Jurkat, Clone E6-1 (cell line): ENCODE data around the gene NR5A2. TPM values are rescaled to one million over a fixed set of nuclear protein-coding genes. Genes with fewer than 3 reads are reported as not detected.

Source experiments
- DNase-seq: peaks from one replicate; pipeline ENCODE4 v3.0.0-alpha.2; 2011; ENCODE audit warnings: low read depth, low spot score
- H3K4me3 ChIP-seq: 2 replicates; pipeline ENCODE4 v1.5.1; 2011; ENCODE audit warnings: mild to moderate bottlenecking, low read length, control low read depth, moderate library complexity
- polyA plus RNA-seq: library from polyadenylated mRNA; unstranded; fragments of >200 nt; gene quantifications from one replicate; pipeline ENCODE4 v1.2.1, GENCODE V29; 2012; ENCODE audit warnings: missing spikeins; ENCODE audit not compliant: insufficient read length, insufficient read depth

NR5A2 gene
- polyA plus RNA-seq = not detected

DNA sequence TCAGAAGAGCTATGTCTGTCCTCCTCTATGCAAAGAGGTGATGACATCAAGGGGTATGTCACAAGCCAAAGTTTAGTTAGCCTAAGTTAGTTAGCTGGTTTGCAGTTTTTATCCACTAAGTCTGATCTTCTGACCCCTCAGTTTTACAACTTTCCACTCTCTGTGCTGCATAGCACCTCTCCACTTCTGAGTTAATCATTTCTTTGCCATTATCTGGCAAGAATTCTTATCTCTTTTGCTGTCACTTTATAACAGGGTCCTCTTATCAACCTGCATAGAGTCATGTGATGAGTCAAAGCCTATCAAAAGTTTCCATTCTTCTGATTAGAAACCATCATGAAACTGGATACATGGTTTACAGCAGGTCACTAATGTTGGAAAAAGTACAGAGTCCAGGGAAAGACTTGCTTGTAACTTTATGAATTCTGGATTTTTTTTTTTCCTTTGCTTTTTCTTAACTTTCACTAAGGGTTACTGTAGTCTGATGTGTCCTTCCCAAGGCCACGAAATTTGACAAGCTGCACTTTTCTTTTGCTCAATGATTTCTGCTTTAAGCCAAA, at the start of gene NR5A2:
Gene NR5A2, plus strand, starts transcription at position 447 of the 560 bp plus-strand sequence. CDS start 138 bp downstream, outside the sequence.
- no peak for DNase-seq
- H3K4me3 ChIP-seq = no peak within 1 kb of the TSS

DNA sequence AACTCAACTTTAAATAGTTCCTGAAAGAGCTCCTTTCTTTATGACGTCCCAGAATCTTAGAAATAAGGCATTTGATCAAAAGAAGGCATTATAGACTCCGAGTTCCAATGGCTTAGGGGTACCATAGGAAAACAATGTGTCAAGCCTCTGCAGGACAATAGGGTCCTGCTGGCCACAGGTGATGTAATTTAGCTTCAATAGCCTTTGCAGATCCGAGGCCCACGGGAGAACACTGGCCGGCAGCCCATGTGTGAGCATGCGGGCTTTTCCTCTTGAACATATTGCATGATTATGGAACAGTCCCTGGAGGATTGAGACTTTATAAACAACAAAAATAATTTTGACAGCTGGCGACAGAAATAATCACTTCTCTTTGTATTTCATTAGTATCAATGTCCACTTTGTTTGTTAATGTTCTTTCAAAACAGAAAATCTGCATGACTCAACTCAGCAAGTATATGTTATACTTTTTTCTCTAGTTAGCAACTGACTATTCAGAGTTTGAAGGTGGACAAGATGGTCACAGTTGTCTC, 49.0 kb upstream of the NR5A2 start:
- no peak overlapping the region for H3K4me3 ChIP-seq
- no peak for DNase-seq

DNA sequence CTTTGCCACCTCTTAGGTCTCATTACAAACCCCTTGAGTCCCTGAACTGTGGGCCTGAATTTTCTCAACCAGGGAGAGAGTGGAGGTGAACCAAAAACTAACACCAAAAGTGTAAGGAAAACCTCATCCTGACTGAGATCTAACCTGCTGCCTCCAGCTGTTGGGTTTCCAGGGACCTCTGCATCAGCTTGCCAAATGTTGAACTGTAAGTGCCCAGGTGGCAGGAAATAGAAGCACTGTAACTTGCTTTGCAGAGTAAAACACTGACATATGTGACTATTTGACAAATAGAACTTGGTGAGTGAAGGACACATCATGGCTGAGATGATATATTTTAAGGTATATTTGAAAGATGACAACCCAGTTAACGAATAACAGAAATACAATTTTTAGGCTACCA, 48.4 kb upstream of the NR5A2 start:
- no peak for DNase-seq
- no peak overlapping the region for H3K4me3 ChIP-seq

DNA sequence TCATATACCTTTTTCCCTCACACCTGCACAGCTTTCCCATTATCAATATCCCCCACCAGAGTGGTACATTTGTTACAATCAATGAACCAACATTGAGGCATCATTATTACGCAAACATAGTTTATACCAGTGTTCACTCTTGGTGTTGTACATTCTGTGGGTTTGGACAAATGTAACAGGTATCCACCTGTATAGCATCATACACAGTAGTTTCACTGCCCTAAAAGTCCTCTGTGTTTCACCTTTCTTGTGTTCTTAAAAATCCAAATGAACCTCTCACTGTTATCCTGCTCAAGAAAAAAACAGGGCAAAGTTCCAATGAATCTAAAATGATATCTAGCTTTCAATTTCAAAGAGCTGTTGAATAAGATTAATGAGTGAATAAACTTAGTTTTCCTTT, 45.9 kb upstream of the NR5A2 start:
- DNase-seq = no peak
- no peak overlapping the region for H3K4me3 ChIP-seq

DNA sequence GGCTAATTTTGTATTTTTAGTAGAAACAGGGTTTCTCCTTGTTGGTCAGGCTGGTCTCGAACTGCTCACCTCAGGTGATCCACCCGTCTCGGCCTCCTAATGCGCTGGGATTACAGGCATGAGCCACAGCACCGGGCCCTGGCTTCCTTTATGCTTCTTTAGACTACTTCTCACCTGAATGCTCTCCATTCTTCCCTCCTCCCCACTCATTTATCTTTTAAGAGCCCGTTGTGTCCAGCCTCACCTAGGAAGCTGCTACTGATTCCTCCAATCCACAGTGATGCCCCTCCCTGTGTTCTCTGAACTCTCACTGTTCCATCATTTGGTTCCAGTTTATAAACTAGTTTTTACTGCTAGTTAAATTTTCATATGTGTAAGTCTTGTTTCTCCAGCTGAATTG, 44.9 kb upstream of the NR5A2 start:
- H3K4me3 ChIP-seq = no peak overlapping the region
- no peak for DNase-seq

DNA sequence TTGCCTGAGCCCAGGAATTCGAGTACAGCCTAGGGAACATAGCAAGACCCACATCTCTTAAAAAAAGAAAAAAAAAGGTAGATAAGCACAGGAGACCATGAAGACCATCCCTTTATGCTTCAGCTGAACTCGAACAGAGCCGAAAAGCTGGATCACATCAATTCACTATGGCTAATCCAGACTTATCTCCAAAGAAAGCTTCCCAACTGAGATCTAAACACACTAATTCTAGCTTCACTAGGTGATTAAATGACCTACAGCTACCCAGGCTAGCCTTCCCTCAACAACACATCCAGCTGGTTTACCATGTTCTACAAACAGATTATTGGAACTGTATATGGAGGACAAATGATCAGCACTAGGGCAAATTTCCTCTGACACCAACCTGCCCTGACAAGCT, 44.0 kb upstream of the NR5A2 start:
- no peak overlapping the region for H3K4me3 ChIP-seq
- no peak for DNase-seq

DNA sequence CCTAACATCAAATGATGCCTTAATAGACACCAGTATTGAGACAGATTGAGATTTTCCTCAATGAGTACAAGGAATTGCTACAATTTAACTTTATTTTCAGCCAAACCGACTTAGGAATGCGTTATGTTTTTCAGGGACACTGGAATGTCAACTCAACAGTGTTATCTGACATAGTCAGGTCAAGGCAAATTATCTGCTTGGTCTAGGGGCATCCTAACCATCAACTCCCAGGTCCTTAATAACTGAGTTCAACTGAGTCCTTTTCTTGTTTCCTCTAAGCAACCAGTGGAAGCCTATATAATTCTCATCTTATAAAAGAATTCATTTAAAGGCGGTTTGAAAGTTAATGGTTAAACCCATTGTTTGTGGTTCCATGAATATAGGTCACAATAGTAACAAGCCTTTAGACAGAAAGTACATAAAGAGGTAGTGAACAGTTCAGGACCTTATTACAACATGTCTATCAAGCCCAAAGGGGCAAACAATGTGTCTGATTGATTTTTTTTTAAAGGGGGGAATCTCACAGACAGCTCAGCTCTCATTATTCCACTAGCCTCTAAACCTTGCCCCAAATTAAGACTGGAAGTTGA, 32.3 kb upstream of the NR5A2 start:
- no peak overlapping the region for H3K4me3 ChIP-seq
- DNase-seq = no peak

DNA sequence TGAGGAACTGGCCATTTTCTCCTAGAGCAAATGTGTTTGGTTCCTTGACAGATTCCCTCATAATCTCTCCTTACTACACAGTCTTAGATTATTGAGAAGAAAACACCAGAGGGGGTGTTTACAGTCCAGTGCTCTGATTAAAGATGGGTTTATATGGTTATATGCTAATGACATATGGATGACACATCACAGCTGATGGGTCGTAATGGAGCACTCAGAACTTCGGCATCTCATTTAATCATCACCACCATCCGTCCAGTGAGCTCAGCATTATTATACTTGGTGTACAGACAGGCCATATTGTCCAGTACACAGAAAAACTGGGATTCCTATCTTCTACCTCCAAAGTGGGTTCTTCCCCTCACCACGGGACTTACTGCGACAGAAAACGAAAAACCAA, 22.3 kb upstream of the NR5A2 start:
- DNase-seq = no peak
- no peak overlapping the region for H3K4me3 ChIP-seq

DNA sequence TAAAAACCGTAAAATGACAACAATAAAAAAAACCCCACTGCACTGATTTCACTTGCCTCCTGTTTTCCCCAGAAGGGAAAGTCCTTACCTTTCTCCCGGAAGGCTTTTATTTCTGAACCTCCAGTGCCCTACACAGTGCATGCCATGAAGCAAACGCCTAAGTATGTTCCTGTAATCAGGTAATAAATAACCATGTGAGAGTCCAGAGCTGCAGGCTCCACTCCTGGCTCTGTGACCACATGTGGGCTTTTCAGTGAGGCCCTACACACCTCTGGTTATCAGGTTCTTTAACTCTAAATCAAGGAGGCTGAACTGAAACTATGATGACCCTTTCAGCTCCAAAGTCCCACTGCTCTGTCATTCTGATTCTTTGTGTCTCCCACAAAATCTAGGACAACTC, 20.8 kb upstream of the NR5A2 start:
- no peak overlapping the region for H3K4me3 ChIP-seq
- no peak for DNase-seq

DNA sequence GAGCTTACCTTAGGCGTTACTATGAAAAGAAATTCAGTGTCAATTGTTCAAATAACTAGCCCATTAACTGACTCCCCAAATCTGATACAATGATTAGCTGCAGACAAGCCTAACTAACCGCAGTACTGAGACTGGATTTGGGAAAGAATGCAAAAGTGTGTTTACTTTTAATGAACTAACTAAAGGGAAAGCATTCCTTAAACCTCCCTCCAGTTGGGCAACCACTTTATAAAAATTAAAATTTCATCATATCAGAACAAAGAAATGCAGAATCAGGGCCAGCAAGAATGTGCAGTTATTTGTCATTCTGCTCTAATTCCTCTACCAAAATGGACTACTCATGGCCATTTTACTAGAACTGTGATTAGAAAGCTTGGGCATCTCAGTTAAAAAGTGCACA, 11.7 kb upstream of the NR5A2 start:
- H3K4me3 ChIP-seq = no peak overlapping the region
- no peak for DNase-seq

DNA sequence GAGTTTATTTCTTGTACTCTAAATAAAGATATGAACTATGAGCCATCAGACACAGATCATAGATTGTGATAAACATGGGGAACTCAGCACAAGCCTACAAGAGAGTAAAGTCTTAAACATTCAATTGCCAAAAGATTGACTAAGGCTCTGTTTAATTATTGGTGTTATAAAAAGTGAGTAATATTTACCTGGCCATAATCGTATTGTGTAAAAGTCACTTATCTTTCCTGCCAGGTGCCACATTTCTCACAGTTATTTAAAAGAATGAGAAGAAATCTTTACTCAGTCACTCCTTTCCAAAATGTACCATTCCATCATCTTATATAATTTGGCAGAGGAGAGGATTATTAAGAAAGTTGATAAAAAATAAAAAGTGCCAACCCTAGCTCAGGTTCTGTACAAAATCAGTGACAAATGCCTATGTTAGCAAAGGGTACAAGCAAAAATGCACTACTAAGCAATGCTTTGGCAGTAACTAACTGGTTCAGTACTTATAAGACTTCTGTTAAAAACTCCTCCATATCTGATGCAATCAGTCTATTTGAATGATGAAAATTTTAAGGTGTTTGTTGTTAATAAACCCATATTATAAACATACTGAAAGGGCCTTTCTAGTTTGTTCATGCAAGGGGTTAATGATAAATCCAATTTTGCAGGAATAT, 5.8 kb upstream of the NR5A2 start:
- H3K4me3 ChIP-seq = no peak overlapping the region
- no peak for DNase-seq

DNA sequence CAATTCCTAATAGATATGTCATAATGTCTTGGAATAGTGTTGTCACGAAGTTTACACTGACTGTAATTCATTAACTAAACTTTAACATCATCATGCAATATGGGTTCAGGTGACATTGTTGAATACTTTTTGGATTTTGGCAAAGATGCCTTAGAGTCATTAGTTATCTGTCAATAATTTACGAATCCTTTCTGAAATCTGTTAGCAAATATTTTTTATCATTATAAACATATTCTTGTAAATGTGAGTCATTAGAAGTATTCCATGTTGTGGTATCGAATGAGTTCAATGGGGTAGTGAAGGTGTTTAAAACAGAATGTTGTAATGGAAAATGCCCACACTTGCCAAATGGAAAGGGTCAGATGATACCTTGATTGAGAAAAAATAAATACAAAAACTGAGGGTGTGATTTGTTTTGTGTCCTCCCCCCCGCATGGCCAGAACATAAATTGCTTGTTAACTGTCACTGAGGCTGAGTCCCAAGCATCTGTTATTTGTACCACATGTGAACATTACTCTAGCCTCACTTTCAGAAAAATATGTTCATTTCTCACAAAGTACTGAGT, 5.2 kb upstream of the NR5A2 start:
- H3K4me3 ChIP-seq = no peak overlapping the region
- no peak for DNase-seq

DNA sequence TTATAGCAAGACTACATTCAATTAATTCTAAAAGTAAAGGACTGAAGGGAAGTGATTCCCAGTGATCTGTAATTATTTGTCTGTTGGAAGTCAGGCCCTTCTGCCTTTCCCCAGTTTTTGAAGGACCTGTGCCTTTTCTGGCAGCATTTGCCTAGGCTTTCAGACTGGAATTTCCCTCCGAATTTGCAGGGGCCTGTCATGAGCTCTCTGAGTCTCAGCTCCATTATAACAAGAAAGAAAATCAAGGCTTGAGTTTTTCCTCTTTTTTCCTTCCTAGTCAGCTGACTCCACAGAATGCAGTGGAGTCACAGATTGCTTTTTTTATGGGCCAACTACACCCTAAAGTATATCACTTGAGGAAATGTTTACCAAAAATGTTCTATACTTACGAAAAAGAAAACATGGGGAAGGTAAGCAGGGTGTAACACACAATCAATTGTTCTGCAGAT, 1.1 kb downstream of the NR5A2 start:
- no peak for DNase-seq

DNA sequence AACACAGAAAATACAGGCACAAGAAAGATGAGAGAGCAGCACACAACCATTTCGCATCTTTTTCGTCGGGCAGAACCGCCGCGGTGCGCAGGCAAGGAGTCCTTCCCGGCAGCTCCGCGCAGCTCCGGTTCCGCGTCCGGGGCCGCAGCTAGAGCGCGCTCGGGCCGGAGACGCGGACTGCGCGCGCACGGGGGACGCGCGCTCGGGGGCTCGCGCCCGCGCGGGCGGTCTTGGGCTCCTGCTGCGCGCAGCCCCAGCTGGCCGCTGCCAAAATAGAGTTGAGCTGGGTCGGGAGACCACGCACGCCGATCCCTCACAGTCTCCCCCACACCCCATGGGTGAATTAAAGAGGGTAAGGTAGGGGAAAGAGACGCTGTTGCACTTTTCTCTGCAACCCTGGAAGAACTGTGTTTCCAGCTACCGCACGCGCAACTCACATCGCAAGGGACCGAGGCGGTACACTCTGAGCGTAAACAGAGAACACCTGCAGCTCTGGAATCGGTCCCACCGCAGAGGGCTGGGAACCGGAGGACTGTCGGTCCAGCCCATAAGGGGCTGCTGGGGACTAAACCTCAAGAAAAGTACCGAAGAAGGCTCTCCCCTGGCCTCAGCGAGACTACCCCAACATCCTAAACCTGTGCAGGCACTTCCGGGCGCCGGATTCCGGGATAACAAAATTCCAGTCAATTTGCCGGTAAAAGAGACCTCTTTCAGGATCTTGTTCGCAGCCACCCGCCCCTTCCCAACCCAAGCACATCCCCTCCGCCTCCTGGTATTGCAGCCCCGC, 1.7 kb downstream of the NR5A2 start:
- no peak for DNase-seq
- H3K4me3 ChIP-seq = no peak overlapping the region

More for the DNA sequence above, 1.1 kb downstream of the NR5A2 start:
- H3K4me3 ChIP-seq = no peak overlapping the region

DNA sequence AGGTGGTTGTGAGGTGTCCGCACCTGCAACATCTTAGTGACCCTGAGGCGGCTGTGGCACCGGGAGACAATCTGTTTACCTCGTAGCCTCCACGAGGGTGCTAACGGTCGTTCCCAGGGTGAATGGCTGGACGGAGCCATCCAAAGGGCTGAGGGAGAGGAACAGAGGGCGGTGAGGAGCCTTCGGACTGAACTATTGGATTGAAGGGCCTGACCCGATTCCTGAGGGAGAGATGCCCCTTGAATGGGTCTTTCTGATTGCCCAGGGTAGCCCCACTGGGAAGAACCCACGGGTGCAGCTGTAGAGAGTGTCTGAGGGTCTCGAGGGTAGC, 2.3 kb downstream of the NR5A2 start:
- no peak for DNase-seq
- no peak overlapping the region for H3K4me3 ChIP-seq

DNA sequence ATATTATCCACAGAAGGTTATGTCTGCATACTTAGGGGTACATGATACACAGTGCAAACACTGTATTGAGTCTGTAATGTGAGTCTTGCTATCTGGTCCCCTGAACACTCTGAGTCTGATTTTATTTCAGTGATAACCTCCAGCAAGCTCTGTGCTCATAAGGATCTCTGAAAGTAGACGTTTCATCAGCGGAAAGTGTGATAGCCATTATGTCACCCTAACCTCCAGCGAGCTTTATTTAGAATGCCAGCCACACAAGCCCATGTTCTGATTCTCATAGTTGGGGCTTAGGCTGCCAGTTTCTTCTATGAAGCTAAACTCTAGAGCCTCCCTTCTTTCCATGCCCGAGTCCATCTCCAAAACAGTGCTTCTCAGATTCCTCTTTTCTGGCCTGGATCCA, 3.3 kb downstream of the NR5A2 start:
- DNase-seq = no peak
- no peak overlapping the region for H3K4me3 ChIP-seq

DNA sequence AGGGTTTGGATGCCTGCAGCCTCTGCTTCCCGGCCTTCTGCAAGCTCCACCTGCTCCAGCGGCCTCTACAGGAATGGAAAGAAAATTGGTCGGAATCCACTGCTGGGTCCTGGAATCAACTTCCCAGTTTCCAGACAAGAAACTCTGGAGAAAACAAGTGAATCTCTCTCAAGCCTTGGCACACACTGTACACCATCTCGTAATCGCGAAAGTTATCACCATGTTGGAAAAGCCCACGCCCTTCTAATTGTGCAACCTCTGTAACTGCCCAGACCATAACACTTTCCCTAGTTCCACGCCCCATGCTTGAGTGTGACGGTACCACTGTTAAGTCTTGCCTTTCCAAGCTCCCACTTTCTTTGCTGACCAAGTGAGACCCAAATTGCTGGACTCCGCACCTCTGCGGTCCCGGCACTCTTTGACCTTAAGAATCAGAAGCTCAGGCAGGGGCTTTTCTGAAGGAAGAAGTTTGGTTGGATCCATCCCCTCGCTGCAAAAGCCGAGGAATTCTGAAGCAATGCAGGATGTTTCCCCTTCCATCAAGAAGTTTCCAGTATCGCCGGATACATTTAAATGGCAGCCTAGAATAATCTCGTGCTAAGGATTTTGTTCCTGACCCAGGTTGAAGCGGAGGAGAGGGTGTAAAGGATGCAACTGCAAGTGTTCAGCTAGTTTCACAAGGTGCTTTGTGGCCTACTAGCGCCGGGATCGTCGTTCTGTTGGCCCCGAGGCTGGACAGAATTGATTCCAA, 6.2 kb downstream of the NR5A2 start:
- H3K4me3 ChIP-seq = no peak overlapping the region
- no peak for DNase-seq

DNA sequence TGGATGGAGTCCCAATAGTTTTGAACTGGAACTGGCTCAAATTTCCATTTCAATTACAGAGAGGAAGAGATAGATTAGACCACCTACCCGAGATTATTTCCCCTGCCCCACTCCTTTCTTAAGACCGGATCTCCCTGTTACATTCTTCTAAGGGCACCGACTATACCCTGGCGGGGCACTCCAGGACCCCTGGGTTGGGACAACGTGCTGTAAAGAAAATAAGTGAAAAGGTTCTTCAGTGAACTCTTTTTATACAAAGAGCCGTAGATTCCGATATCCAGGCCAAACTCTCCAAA, 6.7 kb downstream of the NR5A2 start:
- no peak overlapping the region for H3K4me3 ChIP-seq
- DNase-seq = no peak

DNA sequence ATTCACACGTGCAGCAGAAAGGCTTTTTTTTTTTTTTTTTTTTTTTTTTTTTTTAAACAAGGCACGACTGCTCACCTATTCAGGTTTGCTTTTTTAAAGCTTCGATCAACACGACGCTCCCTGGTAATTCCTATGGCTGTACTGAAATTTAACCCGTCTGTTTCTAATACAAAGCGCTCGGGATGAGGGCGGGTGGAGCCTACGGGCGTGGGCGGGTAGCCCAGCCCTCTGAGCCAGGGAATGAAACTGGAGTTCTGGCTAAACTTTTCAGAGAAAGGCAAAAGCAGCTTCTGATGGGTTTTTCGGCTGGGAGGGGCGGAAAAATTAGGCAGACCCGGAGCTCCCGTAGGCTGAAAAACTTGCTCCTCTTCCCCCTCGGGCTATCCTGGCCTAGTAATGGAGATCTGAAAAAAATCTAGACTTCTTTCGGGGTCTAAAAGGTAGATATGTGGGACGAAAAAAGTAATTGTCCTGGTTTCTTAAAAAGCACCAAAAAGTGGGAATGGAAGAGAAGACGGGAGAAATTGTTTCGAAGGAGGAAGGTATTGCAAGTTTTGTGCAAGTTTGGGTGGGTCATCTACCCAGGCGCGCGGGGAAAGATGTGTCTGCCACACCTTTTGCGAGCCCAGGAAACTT, 7.4 kb downstream of the NR5A2 start:
- no peak for DNase-seq

More for the DNA sequence above, 7.4 kb downstream of the NR5A2 start:
- H3K4me3 ChIP-seq = no peak overlapping the region
